ENCODE measurements around the gene SPIN1. TPM values are rescaled to one million over a fixed set of nuclear protein-coding genes. Genes with fewer than 3 reads are reported as not detected.
"Not testable (repeated sequence)": the region's sequence is repeated elsewhere in the genome, so short reads cannot be mapped to it uniquely, and the experiment has no call there.

Gene SPIN1
- 26.5 and 32.6 TPM in 2 replicates for total RNA-seq

DNA sequence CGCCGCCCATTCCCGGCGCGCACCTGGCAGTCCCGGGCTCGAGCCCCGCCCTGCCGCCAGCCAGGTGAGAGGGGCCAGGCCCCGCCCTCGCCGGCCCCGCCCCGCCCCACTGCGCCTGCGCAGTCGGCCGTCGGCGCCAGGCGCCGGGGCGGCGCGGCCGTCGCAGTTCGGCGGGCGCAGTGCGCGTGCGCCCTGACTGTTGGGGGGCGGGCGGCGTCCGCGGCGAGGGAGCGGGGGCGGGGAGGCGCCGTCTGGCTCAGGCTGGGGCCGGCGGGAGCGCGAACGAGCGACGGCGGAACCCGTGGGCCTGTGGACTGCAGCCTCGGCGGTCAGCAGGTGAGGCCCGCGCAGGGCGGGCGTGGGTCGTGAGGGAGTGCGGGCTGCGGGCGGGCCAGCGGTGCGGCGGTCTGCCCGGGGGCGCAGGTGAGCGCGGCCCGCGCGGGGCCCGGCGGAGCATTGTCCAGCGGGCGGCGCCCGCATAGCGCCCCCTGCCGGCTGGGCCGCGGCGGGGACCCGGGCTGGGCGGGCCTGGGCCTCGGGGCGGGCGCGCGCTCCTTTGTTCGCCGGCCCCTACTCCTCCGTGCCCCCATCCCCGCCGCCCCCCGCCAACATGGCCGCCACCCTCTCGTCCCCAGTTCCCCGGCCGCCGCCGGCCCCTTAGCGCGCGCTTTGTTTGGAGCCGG is at the start of gene SPIN1:
SPIN1 (plus strand) TSS at position 242 of the 683 bp plus-strand sequence. CDS start 38,096 bp downstream, outside the sequence.
- DNase-seq (ENCODE audit: low spot score), result peak; percentile 80
- Mint-ChIP-seq H3K9me3 (no peaks in the 10 kb centered on the region), H3K36me3 (ENCODE audit: low read depth) (peaks cover 24% of the 10 kb centered on the region), H3K27me3 (ENCODE audit: low read depth) (no peaks in the 10 kb centered on the region), H3K4me1 (ENCODE audit: low read depth) (peaks cover 33% of the 10 kb centered on the region), H3K4me3 (ENCODE audit: low read depth) (peak within 1 kb of the TSS; percentile 93), H3K27ac (peak within 1 kb of the TSS; percentile 94)
- intact Hi-C loops (cut with micrococcal nuclease), result loop anchor here (2.0 to 10.0 kb wide), 3 partner anchors 86 to 281 kb away; no protein-coding TSS in a partner anchor

DNA sequence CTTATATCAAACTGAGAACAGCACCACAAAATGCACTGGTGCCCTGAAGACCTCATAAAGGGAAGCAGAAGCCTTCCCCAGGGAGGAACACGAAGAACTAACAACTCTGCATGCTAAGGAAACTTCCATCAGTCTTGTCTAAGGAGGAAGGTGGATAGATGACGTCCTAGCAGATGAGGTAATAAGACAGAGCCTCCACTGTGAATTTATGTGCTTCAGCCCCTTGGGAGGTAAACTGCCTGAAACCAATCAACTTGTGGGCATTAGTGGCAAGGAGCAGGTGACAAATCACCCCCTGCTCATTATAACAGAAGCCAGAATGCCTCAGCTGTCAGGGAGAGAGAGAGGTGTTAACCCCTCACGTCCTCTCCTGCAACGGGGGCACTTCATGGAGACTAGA is 48.9 kb upstream of the SPIN1 start:
- H3K9me3 Mint-ChIP-seq, result no peaks in the 10 kb centered on the region
- H3K4me3 Mint-ChIP-seq (ENCODE audit: low read depth), result no peak overlapping the region
- intact Hi-C loops (cut with micrococcal nuclease), result no loop called here
- peaks cover 5% of the 10 kb centered on the region for H3K4me1 Mint-ChIP-seq (ENCODE audit: low read depth)
- no peak overlapping the region for H3K27ac Mint-ChIP-seq
- peaks cover 2% of the 10 kb centered on the region for H3K27me3 Mint-ChIP-seq (ENCODE audit: low read depth)
- H3K36me3 Mint-ChIP-seq (ENCODE audit: low read depth), result no peaks in the 10 kb centered on the region
- no peak for DNase-seq (ENCODE audit: low spot score)

DNA sequence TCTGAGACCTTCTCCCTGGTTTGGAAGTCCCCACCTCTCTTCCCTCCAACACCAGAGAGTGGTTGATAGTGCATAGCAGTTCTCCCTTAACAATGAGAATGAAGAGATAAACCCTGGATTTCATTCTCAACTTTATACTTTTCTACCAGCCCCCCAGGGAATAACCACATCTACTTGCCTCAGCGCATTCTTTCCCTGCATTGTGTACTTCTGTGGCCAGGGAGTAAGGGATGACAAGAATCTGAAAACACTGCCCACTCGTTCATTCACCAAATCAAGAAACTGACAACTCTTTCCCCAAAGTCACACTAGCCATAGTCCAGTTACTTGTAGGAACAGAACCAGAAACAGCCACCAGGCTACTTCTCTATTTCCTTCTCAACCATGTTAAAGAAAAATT is 46.0 kb upstream of the SPIN1 start:
- intact Hi-C loops (cut with micrococcal nuclease), result no loop called here
- Mint-ChIP-seq H3K4me1 (ENCODE audit: low read depth) (peaks cover 5% of the 10 kb centered on the region), H3K4me3 (ENCODE audit: low read depth) (no peak overlapping the region), H3K9me3 (no peaks in the 10 kb centered on the region), H3K27ac (no peak overlapping the region), H3K36me3 (ENCODE audit: low read depth) (no peaks in the 10 kb centered on the region), H3K27me3 (ENCODE audit: low read depth) (peaks cover 2% of the 10 kb centered on the region)
- no peak for DNase-seq (ENCODE audit: low spot score)

DNA sequence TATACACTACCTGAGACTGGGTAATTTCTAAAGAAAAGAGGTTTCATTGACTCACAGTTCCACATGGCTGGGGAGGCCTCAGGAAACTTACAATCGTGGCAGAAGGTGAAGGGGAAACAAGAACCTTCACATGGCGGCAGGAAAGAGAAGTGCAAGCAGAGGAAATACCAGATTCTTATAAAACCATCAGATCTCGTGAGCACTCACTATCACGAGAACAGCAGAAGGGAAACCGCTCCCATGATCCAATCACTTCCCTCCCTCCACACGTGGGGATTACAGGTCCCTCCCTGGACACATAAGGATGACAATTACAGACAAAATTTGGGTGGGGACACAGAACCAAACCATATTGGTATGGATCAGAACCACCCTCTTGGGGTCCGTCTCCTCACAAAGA is 44.2 kb upstream of the SPIN1 start:
- intact Hi-C loops (cut with micrococcal nuclease), result no loop called here
- Mint-ChIP-seq H3K27me3 (ENCODE audit: low read depth) (peaks cover 2% of the 10 kb centered on the region), H3K27ac (no peak overlapping the region), H3K36me3 (ENCODE audit: low read depth) (no peaks in the 10 kb centered on the region), H3K4me3 (ENCODE audit: low read depth) (no peak overlapping the region), H3K9me3 (no peaks in the 10 kb centered on the region), H3K4me1 (ENCODE audit: low read depth) (peaks cover 5% of the 10 kb centered on the region)
- no peak for DNase-seq (ENCODE audit: low spot score)

DNA sequence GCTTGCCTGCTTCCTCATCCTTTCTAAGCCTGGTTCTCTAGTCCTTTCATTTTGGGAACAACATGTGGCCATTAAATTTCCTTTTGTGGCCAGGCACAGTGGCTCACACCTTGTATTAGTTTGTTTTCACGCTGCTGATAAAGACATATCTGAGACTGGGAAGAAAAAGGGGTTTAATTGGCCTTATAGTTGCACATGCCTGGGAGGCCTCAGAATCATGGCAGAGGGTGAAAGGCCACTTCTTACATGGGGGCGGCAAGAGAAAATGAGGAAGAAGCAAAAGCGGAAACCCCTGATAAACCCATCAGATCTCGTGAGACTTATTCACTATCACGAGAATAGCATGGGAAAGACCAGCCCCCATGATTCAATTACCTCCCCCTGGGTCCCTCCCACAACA is 37.9 kb upstream of the SPIN1 start:
- H3K36me3 Mint-ChIP-seq (ENCODE audit: low read depth); H3K27me3 Mint-ChIP-seq (ENCODE audit: low read depth); H3K4me1 Mint-ChIP-seq (ENCODE audit: low read depth); H3K27ac Mint-ChIP-seq; DNase-seq (ENCODE audit: low spot score); intact Hi-C loops (cut with micrococcal nuclease); H3K4me3 Mint-ChIP-seq (ENCODE audit: low read depth): not testable (repeated sequence)
- peaks cover 11% of the 10 kb centered on the region for H3K9me3 Mint-ChIP-seq

DNA sequence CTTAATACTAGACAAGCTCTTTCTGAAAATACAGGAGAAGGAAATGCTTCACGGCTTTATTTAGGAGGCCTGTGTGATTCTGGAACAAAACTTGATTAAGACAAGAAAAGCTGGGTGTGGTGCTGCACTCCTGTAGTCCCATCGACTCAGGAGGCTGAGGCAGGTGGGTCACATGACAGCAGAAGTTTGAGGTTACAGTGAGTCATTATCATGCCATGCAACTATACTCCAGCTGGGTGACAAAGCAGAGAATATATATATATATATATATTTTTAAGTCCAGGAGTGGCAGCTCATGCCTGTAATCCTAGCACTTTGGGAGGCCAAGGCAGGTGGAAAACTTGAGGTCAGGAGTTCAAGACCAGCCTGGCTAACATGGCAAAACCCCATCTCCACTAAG is 33.1 kb upstream of the SPIN1 start:
- H3K4me1 Mint-ChIP-seq (ENCODE audit: low read depth), result peaks cover 3% of the 10 kb centered on the region
- peaks cover 11% of the 10 kb centered on the region for H3K9me3 Mint-ChIP-seq
- H3K36me3 Mint-ChIP-seq (ENCODE audit: low read depth), result no peaks in the 10 kb centered on the region
- DNase-seq (ENCODE audit: low spot score), result no peak
- intact Hi-C loops (cut with micrococcal nuclease), result no loop called here
- no peak overlapping the region for H3K27ac Mint-ChIP-seq
- H3K4me3 Mint-ChIP-seq (ENCODE audit: low read depth), result no peak overlapping the region
- H3K27me3 Mint-ChIP-seq (ENCODE audit: low read depth), result no peaks in the 10 kb centered on the region

DNA sequence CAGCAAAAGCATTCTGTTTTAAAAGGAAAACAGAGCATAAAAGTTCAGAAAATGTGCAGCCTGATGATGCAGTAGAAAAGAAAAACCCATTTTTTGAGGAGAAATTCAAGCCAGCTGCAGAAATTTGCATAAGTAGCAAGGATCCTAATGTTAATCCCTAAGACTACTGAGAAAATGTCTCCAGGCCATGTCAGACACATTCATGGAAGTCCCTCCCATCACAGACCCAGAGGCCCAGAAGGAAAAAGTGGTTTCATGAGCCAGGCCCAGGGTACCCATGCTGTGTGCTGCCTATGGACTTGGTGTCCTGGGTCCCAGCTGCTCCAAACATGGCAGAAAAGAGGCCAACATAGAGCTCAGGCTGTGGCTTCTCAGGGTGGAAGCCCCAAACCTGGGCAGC is 31.0 kb upstream of the SPIN1 start:
- DNase-seq (ENCODE audit: low spot score); intact Hi-C loops (cut with micrococcal nuclease); H3K4me1 Mint-ChIP-seq (ENCODE audit: low read depth); H3K27me3 Mint-ChIP-seq (ENCODE audit: low read depth); H3K36me3 Mint-ChIP-seq (ENCODE audit: low read depth); H3K4me3 Mint-ChIP-seq (ENCODE audit: low read depth); H3K27ac Mint-ChIP-seq: not testable (repeated sequence)
- H3K9me3 Mint-ChIP-seq, result peaks cover 11% of the 10 kb centered on the region

DNA sequence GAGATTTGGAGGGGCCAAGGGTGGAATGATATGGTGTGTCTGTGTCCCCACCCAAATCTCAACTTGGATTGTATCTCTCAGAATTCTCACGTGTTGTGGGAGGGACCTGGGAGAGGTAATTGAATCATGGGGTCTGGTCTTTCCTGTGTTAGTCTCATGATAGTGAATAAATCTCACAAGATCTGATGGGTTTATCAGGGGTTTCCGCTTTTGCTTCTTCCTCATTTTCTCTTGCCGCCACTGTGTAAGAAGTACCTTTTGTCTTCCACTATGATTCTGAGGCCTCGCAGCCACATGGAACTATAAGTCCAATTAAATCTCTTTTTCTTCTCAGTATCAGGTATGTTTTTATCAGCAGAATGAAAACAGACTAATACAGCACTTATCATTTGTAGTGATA is 29.5 kb upstream of the SPIN1 start:
- intact Hi-C loops (cut with micrococcal nuclease), result no loop called here
- Mint-ChIP-seq H3K36me3 (ENCODE audit: low read depth) (no peaks in the 10 kb centered on the region), H3K9me3 (peaks cover 10% of the 10 kb centered on the region), H3K27me3 (ENCODE audit: low read depth) (peaks cover 7% of the 10 kb centered on the region), H3K4me1 (ENCODE audit: low read depth) (peaks cover 3% of the 10 kb centered on the region), H3K27ac (no peak overlapping the region), H3K4me3 (ENCODE audit: low read depth) (no peak overlapping the region)
- no peak for DNase-seq (ENCODE audit: low spot score)

DNA sequence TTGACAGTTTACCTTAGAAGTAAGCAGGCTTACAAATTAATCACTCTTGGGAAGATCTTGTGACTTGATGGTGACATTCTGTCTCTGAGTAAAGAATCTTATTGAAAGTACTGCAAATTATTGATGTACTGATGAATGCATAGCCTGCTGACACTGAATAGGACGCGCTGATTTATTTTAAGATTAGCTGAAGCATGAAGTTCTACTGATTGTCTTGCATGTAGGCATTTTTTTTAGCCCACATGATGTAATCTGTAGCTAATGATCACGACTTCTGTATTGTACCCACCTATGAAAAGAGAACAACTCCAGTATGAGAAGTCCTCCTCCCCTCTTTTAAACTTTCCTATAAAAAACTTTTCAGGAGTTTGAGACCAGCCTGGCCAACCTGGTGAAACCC is 28.3 kb upstream of the SPIN1 start:
- Mint-ChIP-seq H3K27me3 (ENCODE audit: low read depth) (peaks cover 9% of the 10 kb centered on the region), H3K36me3 (ENCODE audit: low read depth) (no peaks in the 10 kb centered on the region), H3K27ac (no peak overlapping the region), H3K4me3 (ENCODE audit: low read depth) (no peak overlapping the region), H3K9me3 (peaks cover 2% of the 10 kb centered on the region), H3K4me1 (ENCODE audit: low read depth) (peaks cover 2% of the 10 kb centered on the region)
- intact Hi-C loops (cut with micrococcal nuclease), result no loop called here
- no peak for DNase-seq (ENCODE audit: low spot score)

DNA sequence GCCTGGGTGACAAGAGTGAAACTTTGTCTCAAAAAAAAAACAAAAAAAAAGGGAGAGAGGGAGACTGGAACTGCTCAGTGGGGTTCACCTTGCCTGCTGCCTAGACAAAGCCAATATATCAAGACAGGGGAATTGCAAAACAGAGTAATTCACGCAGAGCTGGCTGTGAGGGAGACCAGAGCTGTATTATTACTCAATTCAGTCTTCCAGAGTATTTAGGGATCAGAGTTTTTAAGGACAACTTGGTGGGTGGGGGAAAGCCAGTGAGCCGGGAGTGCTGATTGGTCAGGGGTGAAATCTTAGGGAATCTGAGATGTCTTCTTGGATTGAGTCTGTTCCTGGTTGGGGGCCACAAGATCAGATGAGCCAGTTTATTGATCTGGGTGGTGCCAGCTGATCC is 25.6 kb upstream of the SPIN1 start:
- no peak for DNase-seq (ENCODE audit: low spot score)
- intact Hi-C loops (cut with micrococcal nuclease), result no loop called here
- H3K27me3 Mint-ChIP-seq (ENCODE audit: low read depth), result peaks cover 9% of the 10 kb centered on the region
- no peak overlapping the region for H3K4me3 Mint-ChIP-seq (ENCODE audit: low read depth)
- H3K27ac Mint-ChIP-seq, result no peak overlapping the region
- H3K36me3 Mint-ChIP-seq (ENCODE audit: low read depth), result peaks cover 4% of the 10 kb centered on the region
- H3K9me3 Mint-ChIP-seq, result peaks cover 18% of the 10 kb centered on the region
- no peaks in the 10 kb centered on the region for H3K4me1 Mint-ChIP-seq (ENCODE audit: low read depth)

DNA sequence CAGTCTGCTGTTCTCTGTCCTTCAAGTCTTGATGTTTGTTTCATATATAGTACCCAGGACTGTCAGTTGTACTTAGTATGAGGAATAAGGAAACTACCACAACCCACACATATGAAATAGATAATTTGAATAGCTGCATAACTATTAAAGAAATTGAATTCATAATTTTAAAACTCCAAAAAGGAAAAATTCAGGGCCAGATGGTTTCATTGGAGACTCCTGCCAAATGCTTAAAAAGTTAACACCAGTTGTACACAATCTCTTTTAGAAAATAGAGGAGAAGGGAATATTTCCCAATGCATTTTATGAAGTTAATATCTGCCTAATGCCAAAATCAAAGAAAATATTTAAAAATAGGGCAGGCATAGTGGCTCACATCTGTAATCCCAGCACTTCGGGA is 24.6 kb upstream of the SPIN1 start:
- intact Hi-C loops (cut with micrococcal nuclease), result no loop called here
- H3K27me3 Mint-ChIP-seq (ENCODE audit: low read depth), result peaks cover 9% of the 10 kb centered on the region
- no peak overlapping the region for H3K27ac Mint-ChIP-seq
- DNase-seq (ENCODE audit: low spot score), result no peak
- H3K36me3 Mint-ChIP-seq (ENCODE audit: low read depth), result peaks cover 4% of the 10 kb centered on the region
- no peaks in the 10 kb centered on the region for H3K4me1 Mint-ChIP-seq (ENCODE audit: low read depth)
- peaks cover 27% of the 10 kb centered on the region for H3K9me3 Mint-ChIP-seq
- no peak overlapping the region for H3K4me3 Mint-ChIP-seq (ENCODE audit: low read depth)

DNA sequence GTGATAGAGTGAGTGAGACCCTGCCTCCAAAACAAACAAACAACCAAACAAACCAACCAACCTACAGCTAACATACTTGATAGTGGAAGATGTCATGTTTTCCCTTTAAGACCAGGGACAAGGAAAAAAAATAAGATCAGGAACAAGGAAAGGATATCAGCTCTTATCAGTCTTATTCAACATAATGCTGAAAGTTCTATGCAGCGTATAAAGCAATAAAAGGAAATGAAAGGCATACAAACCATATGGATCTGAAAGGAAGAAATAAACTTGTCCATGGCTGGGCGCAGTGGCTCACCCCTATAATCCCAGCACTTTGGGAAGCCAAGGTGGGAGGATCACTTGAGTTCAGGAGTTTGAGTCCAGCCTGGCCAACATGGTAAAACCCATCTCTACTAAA is 23.5 kb upstream of the SPIN1 start:
- Mint-ChIP-seq H3K27me3 (ENCODE audit: low read depth) (peaks cover 9% of the 10 kb centered on the region), H3K27ac (no peak overlapping the region), H3K4me1 (ENCODE audit: low read depth) (no peaks in the 10 kb centered on the region), H3K36me3 (ENCODE audit: low read depth) (peaks cover 4% of the 10 kb centered on the region), H3K4me3 (ENCODE audit: low read depth) (no peak overlapping the region), H3K9me3 (peaks cover 28% of the 10 kb centered on the region)
- DNase-seq (ENCODE audit: low spot score), result no peak
- intact Hi-C loops (cut with micrococcal nuclease), result no loop called here

DNA sequence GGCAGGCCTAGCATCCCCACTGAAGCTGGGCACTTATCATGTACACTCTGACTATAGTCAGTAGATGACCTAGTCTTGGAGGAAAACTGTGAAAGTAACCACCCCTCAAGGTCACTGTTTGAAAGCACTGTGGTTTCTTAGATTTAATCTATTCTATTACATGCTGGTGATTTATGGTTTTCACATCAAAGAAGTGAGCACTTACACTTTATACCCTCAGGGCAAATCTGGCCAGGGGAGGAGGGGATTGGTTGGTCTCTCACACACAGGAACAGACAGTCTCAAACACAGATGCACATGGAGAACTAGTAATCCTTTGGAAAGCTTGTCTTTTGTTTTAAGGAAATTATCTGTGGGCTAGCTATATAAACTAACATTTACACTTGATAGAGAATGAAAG is 17.9 kb upstream of the SPIN1 start:
- no peak overlapping the region for H3K4me3 Mint-ChIP-seq (ENCODE audit: low read depth)
- peaks cover 15% of the 10 kb centered on the region for H3K27me3 Mint-ChIP-seq (ENCODE audit: low read depth)
- no peak overlapping the region for H3K27ac Mint-ChIP-seq
- H3K36me3 Mint-ChIP-seq (ENCODE audit: low read depth), result peaks cover 4% of the 10 kb centered on the region
- peaks cover 35% of the 10 kb centered on the region for H3K9me3 Mint-ChIP-seq
- H3K4me1 Mint-ChIP-seq (ENCODE audit: low read depth), result peaks cover 2% of the 10 kb centered on the region
- DNase-seq (ENCODE audit: low spot score), result no peak
- intact Hi-C loops (cut with micrococcal nuclease), result no loop called here
